HUDEP-2 (cell line): Measurements from ENCODE around the gene SGCG.

Experiments
- DNase-seq, 76 experiments: peaks; one replicate each; lab custom pipeline; 2025; ENCODE audit not compliant: unreplicated experiment in 76 of 76; lab: John Stamatoyannopoulos, UW

Gene SGCG

GRCh38 chr13:23322353-23323336 is 141.9 kb downstream of the SGCG start:
- DNase-seq, result no peak

- no peak for DNase-seq
These were observed 143.3 kb downstream of the SGCG start for GRCh38 chr13:23323946-23324709.

- no peak for DNase-seq
These were observed 144.4 kb downstream of the SGCG start for GRCh38 chr13:23325191-23325590.

GRCh38 chr13:23330356-23330755 is 149.6 kb downstream of the SGCG start:
- no peak for DNase-seq

GRCh38 chr13:23339225-23339624 is 158.4 kb downstream of the SGCG start:
- DNase-seq, result no peak

GRCh38 chr13:23344931-23345595 is 164.3 kb downstream of the SGCG start:
- DNase-seq, result no peak

GRCh38 chr13:23347601-23348000 is 166.8 kb downstream of the SGCG start:
- no peak for DNase-seq

GRCh38 chr13:23348262-23349127 is 167.7 kb downstream of the SGCG start:
- no peak for DNase-seq

GRCh38 chr13:23349161-23349897 is 168.6 kb downstream of the SGCG start:
- no peak for DNase-seq

- no peak for DNase-seq
These were observed 169.2 kb downstream of the SGCG start for GRCh38 chr13:23350009-23350408.

GRCh38 chr13:23352161-23352560 is 171.4 kb downstream of the SGCG start:
- DNase-seq, result no peak

- DNase-seq, result no peak
These were observed 173.7 kb downstream of the SGCG start for GRCh38 chr13:23354520-23354919.

- DNase-seq, result no peak
These were observed 175.6 kb downstream of the SGCG start for GRCh38 chr13:23356368-23356767.

GRCh38 chr13:23357349-23357748 is 176.6 kb downstream of the SGCG start:
- DNase-seq, result no peak

- no peak for DNase-seq
These were observed 179.1 kb downstream of the SGCG start for GRCh38 chr13:23359882-23360281.

GRCh38 chr13:23365652-23366051 is 184.9 kb downstream of the SGCG start:
- DNase-seq, result no peak

GRCh38 chr13:23367907-23368306 is 187.1 kb downstream of the SGCG start:
- no peak for DNase-seq

- DNase-seq, result peak in 3 of 76 experiments; percentile 2 to 7 (median 3)
These were observed 191.6 kb downstream of the SGCG start for GRCh38 chr13:23372264-23372906.
